Right lobe of liver (tissue), 6 donors: ENCODE results near the gene SLC7A10. TPM values are rescaled to one million over a fixed set of nuclear protein-coding genes. Genes with fewer than 3 reads are reported as not detected.

Source experiments
- ATAC-seq, 4 donors: fragments of 200-7000 bp; cut with Tn5 transposase; one replicate each; pipeline ENCODE4 v1.9.1; 2020; ENCODE audit warnings: mild to moderate bottlenecking in 4 of 4, moderate library complexity in 4 of 4
- DNase-seq, 3 donors: peaks; one replicate each; pipeline ENCODE4 v3.0.0-alpha.2; 2020
- H3K27ac ChIP-seq, 3 donors: fragments of 200-600 bp; one replicate each; pipeline ENCODE4 v1.8.0; 2022
- H3K27me3 ChIP-seq, 2 donors: fragments of 200-600 bp; one replicate each; pipeline ENCODE4 v1.8.0; 2022
- H3K36me3 ChIP-seq, 4 donors: fragments of 200-600 bp; sonication (generic) in 1 of 4; one replicate each; pipeline versions ENCODE4 v1.5.1 to v1.8.0; 2017 to 2022; ENCODE audit warnings: control low read depth in 1 of 4
- H3K4me1 ChIP-seq, 4 donors: fragments of 200-600 bp; sonication (generic) in 1 of 4; one replicate each; pipeline versions ENCODE4 v1.5.1 to v1.8.0; 2017 to 2022; ENCODE audit warnings: control low read depth in 1 of 4
- H3K4me3 ChIP-seq, 3 donors: fragments of 200-600 bp; one replicate each; pipeline ENCODE4 v1.8.0; 2022
- H3K9me3 ChIP-seq, 4 donors: fragments of 200-600 bp; sonication (generic) in 1 of 4; one replicate each; pipeline versions ENCODE4 v1.5.1 to v1.8.0; 2017 to 2022; ENCODE audit warnings: control low read depth in 1 of 4
- POLR2A ChIP-seq: fragments of 450-650 bp; IDR thresholded peaks from one replicate; pipeline ENCODE4 v1.6.1; 2017; ENCODE audit warnings: antibody characterized with exemption, mild to moderate bottlenecking
- WGBS: methylation state at CpG from one replicate; pipeline ENCODE4 v1.1.6; 2018; ENCODE audit warnings: low coverage, low lambda C conversion rate; ENCODE audit not compliant: insufficient coverage; ENCODE audit errors: missing lambda C conversion rate; 5-methylcytosine and 5-hydroxymethylcytosine counted together
- intact Hi-C, 2 donors: fragments of 100-400 bp; cut with DNase I; formaldehyde crosslinking; loops; one replicate each; pipeline versions ENCODE4 v1.11.2 to v1.14.1; 2022
- total RNA-seq, 6 experiments: library from RNA; depleted of rRNA in 2 of 6; stranded (reverse); fragments of >200 nt in 2 of 6; fragmentation: NEBNext Ultra II Directional in 3 of 6; extraction: Animal tissue kit (Norgen Biotek cat#: 25700) in 3 of 6; gene quantifications; one replicate each; pipeline versions ENCODE4 v1.1.0 to v1.2.4, GENCODE V29; 2016 to 2023
- TF ChIP-seq, protein P1 (sequence below), 4 donors: fragments of 200-600 bp in 3 of 4; fragments of 450-650 bp in 1 of 4; IDR thresholded peaks; one replicate each; pipeline versions ENCODE4 v1.5.1 to v1.8.0; 2016 to 2022; ENCODE audit warnings: antibody characterized with exemption in 4 of 4, mild to moderate bottlenecking in 2 of 4
- donor health status: DM: no; HTN: yes; CAD: no.
- donor health status: DM: no; HTN: no; CAD: no.
- donor health status: DM: no; HTN: no; CAD: no.
- donor health status: DM: no; HTN: yes; CAD: no.
- donor health status: DM: no; HTN: yes; CAD: no.

Gene SLC7A10
- total RNA-seq, 6 experiments from 2014 or later = not detected

DNA sequence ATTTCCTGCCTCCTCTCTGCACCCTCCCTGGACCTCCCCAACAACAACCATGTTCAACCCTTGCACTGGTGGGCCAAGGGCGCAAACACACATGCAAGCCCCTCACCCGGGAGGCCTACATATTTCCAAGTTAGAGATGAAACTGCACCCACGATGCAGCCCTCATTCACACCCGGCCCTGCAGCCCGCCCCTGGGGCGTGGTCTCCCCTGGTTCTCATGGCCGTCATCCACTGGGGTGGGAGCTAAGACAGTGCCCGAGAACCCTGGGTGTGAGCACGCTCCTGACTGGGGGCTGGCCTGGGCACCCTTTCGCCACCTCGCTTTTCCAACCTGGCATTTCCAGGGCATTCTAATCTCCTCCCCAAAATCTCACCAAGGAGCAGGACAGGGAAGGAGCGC lies 7.0 kb upstream of the SLC7A10 start:
- DNase-seq (no peak), ATAC-seq (no peak)
- Histone ChIP-seq H3K27ac (no peak overlapping the region), H3K4me3 (no peak overlapping the region), H3K4me1 (peaks cover 0 to 7% (median 0%) of the 10 kb centered on the region in 4 donors), H3K27me3 (no peaks in the 10 kb centered on the region), H3K9me3 (peaks cover 0 to 7% (median 3%) of the 10 kb centered on the region in 4 donors), H3K36me3 (no peaks in the 10 kb centered on the region)
- intact Hi-C loops = no loop called here
- WGBS = 100% methylated on average over 1 of the region's 12 CpGs
- TF ChIP-seq, protein P1, sequence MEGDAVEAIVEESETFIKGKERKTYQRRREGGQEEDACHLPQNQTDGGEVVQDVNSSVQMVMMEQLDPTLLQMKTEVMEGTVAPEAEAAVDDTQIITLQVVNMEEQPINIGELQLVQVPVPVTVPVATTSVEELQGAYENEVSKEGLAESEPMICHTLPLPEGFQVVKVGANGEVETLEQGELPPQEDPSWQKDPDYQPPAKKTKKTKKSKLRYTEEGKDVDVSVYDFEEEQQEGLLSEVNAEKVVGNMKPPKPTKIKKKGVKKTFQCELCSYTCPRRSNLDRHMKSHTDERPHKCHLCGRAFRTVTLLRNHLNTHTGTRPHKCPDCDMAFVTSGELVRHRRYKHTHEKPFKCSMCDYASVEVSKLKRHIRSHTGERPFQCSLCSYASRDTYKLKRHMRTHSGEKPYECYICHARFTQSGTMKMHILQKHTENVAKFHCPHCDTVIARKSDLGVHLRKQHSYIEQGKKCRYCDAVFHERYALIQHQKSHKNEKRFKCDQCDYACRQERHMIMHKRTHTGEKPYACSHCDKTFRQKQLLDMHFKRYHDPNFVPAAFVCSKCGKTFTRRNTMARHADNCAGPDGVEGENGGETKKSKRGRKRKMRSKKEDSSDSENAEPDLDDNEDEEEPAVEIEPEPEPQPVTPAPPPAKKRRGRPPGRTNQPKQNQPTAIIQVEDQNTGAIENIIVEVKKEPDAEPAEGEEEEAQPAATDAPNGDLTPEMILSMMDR (IDR thresholded peaks at IDR 0.05) = no peak
- TF ChIP-seq POLR2A = no peak

DNA sequence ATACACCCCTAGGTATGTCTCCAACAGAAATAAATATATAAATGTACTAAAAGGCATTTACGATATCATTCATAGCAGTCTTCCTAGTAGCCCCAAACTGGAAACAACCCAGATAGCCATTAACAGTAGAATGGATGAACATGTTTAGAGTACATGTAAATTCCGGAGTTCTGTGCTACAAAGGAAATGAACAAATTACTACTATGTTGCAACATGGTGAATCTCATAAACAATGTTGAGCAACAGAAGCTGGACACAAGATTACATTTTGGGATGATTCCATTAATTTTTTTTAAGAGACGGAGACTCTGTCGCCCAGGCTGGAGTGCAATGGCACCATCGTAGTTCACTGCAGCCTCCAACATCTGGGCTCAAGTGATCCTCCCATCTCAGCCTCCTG lies 5.9 kb upstream of the SLC7A10 start:
- peaks cover 0 to 7% (median 0%) of the 10 kb centered on the region in 4 donors for H3K4me1 ChIP-seq
- DNase-seq (no peak), ATAC-seq (peak in 2 of 4 donors; percentile 10 to 14)
- H3K4me3 ChIP-seq = no peak overlapping the region
- intact Hi-C loops = no loop called here
- WGBS = 21% methylated on average over 4 of the region's 5 CpGs
- TF ChIP-seq, protein P1 (IDR thresholded peaks at IDR 0.05) = no peak
- no peak for TF ChIP-seq POLR2A
- no peak overlapping the region for H3K27ac ChIP-seq
- peaks cover 0 to 11% (median 3%) of the 10 kb centered on the region in 4 donors for H3K9me3 ChIP-seq
- peaks cover 0 to 3% of the 10 kb centered on the region in 2 donors for H3K27me3 ChIP-seq
- H3K36me3 ChIP-seq = no peaks in the 10 kb centered on the region

DNA sequence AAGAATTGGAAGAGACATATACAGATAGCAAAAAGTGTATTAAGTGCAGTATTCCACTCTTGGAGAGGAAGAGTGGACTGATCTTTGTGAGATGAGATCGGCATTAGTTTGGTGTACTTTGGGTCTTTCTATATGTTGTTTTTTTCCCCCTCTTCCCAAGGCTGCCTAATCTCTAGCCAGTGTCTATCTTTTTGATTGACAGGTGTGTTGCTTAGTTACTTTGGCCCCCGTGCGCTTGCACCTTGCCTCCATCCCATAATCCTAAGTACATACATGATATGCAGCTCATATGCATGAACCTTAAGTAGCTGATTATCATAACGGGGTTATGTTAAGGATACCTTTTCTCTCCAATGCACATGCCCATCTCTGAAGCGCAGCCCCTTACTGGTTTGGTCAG lies 4.3 kb upstream of the SLC7A10 start:
- Histone ChIP-seq H3K4me3 (no peak overlapping the region), H3K27me3 (peaks cover 0 to 9% of the 10 kb centered on the region in 2 donors), H3K27ac (no peak overlapping the region), H3K4me1 (peaks cover 0 to 3% (median 0%) of the 10 kb centered on the region in 4 donors), H3K36me3 (no peaks in the 10 kb centered on the region), H3K9me3 (peaks cover 0 to 11% (median 3%) of the 10 kb centered on the region in 4 donors)
- no peak for ATAC-seq
- no peak for DNase-seq
- intact Hi-C loops = no loop called here
- no peak for TF ChIP-seq POLR2A
- TF ChIP-seq, protein P1 (IDR thresholded peaks at IDR 0.05) = no peak
- 65% methylated on average over 5 of the region's 5 CpGs for WGBS

DNA sequence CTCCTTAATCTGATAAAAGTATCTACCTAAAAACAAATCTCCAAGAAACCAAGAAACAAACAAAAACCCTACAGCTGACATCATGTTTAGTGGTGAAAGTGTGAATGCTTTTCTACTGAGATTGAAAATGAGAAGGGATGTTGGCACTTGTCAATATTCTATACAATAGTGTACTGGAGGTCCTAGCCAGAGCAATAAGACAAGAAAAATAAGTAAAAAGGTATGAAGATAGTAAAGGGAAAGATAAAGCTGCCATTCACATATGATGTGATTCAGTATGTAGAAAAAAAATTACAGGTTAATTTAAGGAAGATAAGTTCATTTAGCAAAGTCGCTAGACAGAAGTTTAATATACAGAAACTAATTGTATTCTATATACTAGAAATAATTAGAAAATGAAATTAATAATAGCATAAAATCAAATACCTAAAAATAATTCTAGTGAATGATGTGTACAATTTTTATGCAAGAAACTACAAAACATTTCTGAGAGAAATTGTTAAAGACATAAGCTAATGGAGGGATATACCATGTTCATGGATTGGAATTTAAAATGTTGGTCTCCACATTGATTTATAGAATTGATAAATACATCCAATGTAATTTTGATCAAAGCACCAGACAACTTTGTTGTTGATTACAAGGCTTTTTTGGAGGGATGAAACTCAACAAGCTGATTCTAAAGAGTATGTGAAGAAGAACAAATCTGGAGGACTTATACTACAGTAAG lies 2.4 kb upstream of the SLC7A10 start:
- Histone ChIP-seq H3K4me3 (no peak overlapping the region), H3K27me3 (peaks cover 0 to 9% of the 10 kb centered on the region in 2 donors), H3K4me1 (peaks cover 0 to 3% (median 0%) of the 10 kb centered on the region in 4 donors), H3K36me3 (no peaks in the 10 kb centered on the region), H3K9me3 (peaks cover 0 to 11% (median 3%) of the 10 kb centered on the region in 4 donors), H3K27ac (no peak overlapping the region)
- intact Hi-C loops = no loop called here
- ATAC-seq (no peak), DNase-seq (no peak)
- 69% methylated on average over 1 of the region's 1 CpG for WGBS
- no peak for TF ChIP-seq POLR2A
- TF ChIP-seq, protein P1 (IDR thresholded peaks at IDR 0.05) = no peak
